Stimulated activated CD4-positive, alpha-beta T cell treated with anti-CD3 and anti-CD28 coated beads, Interleukin-4, amount 100 ng/mL, for 4 hours (primary cell): Measurements from ENCODE around the gene GPANK1.
"Not testable (repeated sequence)": the region's sequence is repeated elsewhere in the genome, so short reads cannot be mapped to it uniquely, and the experiment has no call there.

Experiments used
- DNase-seq, 2 experiments: peaks; one replicate each; pipeline ENCODE4 v3.0.0-alpha.2; 2020

The GPANK1 gene

DNA sequence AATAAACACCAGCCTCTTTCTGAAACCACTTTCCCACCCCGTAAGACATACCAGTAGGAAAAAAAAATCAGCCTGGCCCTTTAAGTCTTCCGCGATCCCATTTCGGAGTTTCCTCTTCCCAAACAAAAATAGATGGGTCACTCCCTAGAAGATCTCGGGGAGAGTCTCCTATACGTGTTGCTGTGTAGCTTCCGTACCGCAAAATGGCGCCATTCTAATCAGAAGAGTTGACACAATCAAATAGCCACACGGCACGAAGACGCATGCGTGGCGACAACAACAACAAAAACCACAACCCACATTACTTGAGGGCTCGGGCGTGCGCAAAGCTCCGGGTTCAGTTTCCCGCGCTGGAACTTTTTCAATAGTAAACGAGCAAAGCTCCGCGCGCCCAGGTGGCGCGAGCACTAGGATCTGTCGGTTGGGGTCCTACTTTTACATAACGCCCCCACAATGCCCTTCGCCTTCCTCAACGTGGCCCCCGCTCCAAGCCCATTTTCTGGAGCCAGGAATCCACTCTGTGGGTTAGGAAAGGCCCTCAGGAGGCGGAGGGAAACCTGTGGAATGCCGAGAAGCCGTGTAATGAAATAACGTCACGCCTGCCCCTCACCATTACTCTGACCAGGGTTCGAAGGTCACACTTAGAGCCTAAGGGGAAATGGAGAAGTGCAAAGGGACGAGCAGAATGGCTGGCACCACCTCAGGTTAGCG, at the start of gene GPANK1:
Gene GPANK1, minus strand, starts transcription at position 208 of the 711 bp plus-strand sequence. CDS start 519 bp downstream, outside the sequence.
- DNase-seq: peak; percentile 79 to 87

GRCh38 chr6:31713991-31714684, 49.3 kb upstream of the GPANK1 start:
- no peak for DNase-seq

- no peak for DNase-seq
Measured at GRCh38 chr6:31713465-31713864, 48.7 kb upstream of the GPANK1 start.

DNA sequence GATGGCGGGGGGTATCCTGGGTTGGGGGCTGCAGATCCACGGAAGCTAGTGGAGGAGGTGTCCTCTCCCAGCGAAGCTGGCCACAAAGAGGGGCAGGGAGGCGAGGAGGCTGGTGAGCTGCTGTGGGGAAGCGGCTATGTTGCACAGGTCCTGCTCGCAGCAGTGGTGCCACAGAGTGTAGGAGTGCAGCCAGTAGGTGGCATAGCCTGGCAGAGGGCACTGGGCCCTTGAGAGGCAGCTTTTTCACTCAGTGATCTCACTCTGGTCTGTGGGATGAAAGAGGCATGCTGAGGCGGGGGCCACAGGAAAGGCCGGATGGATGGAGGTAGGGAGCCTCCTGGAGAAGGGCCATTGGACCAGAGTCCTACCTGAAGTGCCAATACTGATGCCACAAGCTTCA, 47.5 kb upstream of the GPANK1 start:
- no peak for DNase-seq

DNA sequence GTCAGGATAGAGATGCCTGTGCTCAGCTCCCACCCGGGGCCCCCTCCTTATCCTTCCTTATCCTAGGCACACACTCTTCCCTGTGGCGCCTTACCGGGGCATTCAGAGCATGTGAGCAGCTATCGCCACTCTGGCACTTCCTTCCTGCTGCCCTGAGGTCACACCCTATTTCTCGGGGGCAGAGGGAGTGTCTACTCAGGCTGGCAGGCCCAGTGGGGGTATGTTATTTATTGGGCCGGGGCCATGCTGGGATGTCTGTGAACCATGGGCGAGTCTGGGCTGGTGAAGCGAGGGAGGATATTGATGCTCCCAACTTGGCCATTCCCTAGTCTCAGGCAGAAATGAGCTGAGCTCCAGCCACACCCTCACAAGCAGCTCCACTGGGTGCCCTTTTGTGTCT, 46.4 kb upstream of the GPANK1 start:
- no peak for DNase-seq

DNA sequence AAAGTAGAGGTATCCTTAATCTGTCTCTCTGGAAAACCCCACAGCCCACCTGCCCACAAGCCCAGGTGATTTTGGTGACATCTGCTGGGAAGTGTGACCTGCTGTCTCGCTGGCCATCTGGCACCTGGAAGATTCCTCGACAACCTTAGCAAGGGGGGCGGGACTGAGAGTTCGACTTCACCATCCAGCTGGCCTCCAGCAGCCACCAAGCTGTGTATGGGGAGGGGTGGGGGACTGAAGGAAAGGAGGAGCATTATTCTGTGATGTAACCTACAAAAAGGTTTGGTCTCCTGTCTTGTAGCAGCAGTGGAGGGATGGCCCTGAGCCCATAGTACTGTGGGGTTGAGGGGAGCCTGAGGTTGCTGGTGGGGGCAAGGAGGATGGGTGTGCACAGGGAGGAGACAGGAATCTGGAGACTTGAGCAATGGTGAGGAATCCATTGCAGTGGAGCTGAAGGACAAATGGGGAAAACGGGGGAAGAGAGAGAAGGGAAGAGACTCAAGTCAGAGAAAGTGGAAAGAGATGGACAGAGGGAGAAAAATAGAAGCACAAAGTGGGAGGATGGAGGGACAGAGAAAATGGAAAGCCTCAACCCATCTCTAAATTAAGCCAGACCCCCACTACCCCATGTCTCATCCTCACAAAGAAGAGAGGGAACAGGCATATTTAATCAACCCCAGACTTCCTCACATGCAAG, 45.9 kb upstream of the GPANK1 start:
- no peak for DNase-seq

GRCh38 chr6:31709157-31709556, 44.4 kb upstream of the GPANK1 start:
- not testable (repeated sequence) for DNase-seq

DNA sequence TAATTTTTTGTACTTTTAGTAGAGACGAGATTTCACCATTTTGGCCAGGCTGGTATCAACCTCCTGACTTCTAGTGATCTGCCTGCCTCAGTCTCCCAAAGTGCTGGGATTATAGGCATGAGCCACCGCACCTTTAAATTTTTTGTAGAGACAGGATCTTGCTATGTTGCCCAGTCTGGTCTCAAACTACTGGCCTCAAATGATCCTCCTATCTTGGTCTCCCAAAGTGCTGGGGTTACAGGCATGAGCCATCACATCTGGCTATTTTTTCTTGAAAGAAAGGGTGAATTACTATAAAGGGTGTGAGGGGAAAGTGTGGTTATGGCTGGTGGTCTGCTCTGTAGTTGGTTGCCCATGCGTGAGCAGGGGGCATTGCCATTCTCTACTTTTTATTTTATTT, 43.4 kb upstream of the GPANK1 start:
- DNase-seq: no peak

GRCh38 chr6:31707701-31708100, 42.9 kb upstream of the GPANK1 start:
- no peak for DNase-seq

- no peak for DNase-seq
Measured at GRCh38 chr6:31706599-31706998, 41.8 kb upstream of the GPANK1 start, which contains the start of gene LY6G6F. Gene LY6G6F (plus strand): TSS chr6:31706866. CDS start chr6:31706907, 41 bp downstream.

DNA sequence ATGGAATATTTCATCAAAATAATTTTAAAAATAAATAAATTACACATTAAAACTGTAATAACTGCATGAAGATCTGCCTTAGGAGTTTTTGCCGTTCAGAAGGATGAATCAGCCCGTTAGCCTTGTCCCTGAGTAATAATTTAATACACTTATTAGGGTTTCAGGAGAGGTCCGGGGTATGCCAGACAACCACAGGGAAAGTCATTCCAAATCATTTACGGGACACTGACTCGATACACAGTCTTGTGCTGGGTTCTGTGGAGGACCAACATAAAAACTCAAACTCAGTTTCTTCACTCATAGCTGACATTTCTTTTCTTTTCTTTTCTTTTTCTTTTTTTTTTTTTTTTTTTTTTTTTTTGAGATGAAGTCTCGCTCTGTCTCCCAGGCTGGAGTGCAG, 41.1 kb upstream of the GPANK1 start:
- DNase-seq: no peak

GRCh38 chr6:31702819-31703716, 38.3 kb upstream of the GPANK1 start, which contains the start of gene ABHD16A:
Gene ABHD16A (minus strand): TSS chr6:31703324. CDS start chr6:31703281, 43 bp downstream.
- peak; percentile 94 to 97 for DNase-seq

- peak; percentile 16 to 18 for DNase-seq
Measured at GRCh38 chr6:31702405-31702818, 37.6 kb upstream of the GPANK1 start.

DNA sequence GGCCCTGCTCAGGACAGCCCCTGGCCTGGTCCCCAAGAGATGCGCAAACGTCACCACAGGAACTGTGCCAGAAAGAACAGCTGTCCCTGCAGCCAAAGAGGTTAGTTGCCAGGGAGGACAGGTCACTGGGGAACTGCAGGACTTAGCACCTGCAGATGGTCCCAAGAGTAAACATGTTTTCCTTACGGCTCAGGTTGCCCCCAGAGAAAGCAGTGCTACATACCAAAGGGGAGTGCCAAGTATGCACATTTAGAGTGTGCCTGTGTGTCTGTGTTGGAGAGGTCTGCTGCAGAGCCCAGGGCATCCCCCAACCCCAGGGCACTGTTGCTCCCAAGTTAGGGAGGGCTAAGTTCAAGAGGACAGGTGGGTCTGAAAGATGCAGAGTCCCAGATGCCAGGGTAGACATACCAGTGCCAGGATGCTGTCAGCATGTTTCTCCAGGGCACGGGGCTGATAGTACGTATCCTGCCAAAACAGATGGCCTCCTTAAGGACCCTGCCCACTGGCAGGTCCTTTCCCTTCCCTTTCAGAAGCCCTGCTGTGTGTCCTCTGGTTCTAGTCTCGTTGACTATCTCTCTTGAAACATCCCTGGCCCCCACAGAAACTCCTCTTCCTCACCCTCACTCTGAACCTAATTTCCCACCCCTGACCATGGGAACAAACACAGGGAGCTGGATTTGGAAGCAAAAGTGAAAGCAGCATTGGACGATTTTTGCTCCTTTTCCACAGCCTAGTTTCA, 37.0 kb upstream of the GPANK1 start:
- DNase-seq: no peak

- DNase-seq: no peak
Measured at GRCh38 chr6:31700740-31701401, 36.1 kb upstream of the GPANK1 start.

DNA sequence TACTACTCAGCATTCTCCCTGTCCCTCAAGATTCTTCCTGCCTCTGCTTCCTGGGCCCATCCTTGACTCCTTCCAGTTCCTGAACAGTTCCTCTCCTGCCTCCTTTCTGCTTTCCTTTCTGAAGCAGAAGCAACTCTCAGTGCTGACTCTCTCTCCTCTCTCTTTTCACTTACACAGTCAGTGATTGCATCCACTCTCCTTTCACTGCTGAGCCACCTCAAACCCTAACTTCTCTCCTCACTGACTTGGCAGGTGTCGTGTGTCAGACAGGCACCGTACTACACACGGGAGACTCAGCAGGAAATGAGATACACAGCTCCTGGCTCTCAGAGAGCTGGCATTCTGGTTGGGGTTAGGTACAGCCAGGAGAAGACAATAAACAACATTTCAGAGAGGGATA, 32.8 kb upstream of the GPANK1 start:
- no peak for DNase-seq

DNA sequence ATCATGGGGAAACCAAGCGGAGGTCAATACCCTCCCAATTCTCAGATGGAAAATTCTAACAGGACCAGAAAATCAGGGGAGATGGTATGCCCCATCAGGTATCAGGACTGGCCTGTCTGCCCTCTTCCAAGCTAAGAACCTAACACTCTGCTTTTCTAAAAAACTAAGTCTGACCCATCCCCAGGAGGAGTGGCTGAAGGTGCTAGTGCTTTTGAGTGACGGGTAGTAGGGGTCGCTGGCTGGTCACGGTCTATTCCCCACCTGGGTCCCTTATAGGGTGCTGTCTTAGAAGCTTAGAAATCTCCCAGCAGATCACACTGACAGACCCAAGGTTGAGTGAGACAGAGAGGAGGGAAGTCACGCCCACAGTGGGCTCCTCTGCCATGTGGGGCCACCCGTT, 28.7 kb upstream of the GPANK1 start:
- no peak for DNase-seq

DNA sequence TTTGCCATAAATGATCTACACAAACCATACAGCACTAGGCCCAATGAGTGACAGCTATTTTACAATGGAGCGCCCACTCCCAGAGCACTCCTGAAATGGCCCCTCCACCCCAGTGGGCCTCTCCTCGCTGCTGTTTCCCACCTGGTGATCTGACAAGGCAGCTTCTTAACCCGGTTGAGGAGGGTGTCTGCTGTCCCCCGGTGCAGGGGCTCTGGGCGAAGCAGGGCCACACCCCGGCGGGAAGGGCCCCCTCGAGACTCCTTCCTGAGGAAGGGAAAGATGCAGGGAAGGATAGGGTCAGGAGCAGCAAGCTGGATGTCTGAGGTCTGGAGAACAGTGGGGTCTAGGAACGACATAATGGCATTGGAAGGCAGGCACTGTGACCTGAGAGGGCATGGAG, 28.1 kb upstream of the GPANK1 start:
- no peak for DNase-seq

DNA sequence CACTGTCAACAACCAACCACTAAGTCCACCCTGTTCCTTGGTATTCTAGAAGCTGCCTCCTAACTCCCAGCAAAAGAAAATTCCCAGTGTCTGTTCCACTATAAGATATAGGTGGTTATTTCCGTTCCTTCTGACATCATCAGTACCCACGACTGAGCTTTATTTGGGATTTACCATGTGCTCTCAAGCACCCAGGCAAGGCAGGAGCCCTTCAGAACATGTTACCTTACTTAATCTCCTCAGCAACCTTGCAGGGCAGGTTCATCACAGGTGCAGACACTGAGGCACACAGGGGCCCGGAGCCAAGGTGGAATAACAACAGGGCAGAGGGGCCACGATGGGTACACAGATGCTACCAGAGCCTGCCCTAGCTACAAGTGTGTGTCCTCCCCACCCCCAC, 27.6 kb upstream of the GPANK1 start:
- DNase-seq: no peak

GRCh38 chr6:31691564-31692108, 26.8 kb upstream of the GPANK1 start:
- no peak for DNase-seq

- no peak for DNase-seq
Measured at GRCh38 chr6:31691078-31691463, 26.3 kb upstream of the GPANK1 start.
